Astrocyte of the cerebellum (primary cell): ENCODE results near the gene OR5AC2.
A peak's percentile ranks its signal among the peaks of the same experiment; 100 is the strongest.

Source experiments
- DNase-seq: peaks from one replicate; pipeline ENCODE4 v3.0.0-alpha.2; 2011; ENCODE audit warnings: low read depth
- H3K4me3 ChIP-seq: 2 replicates; pipeline ENCODE4 v1.5.1; 2011; ENCODE audit warnings: mild to moderate bottlenecking, low read depth, low read length, moderate library complexity
- CTCF ChIP-seq: IDR thresholded peaks from 2 replicates; pipeline ENCODE4 v1.5.1; 2012; ENCODE audit warnings: low read length, low read depth, moderate library complexity, mild to moderate bottlenecking; ENCODE audit errors: missing control alignments
- in situ Hi-C: cut with HindIII; loops from 2 replicates; pipeline ENCODE4 v1.10.0; 2017; ENCODE audit warnings: low sequenced_read_pairs

The OR5AC2 gene

GRCh38 chr3:98086873-98087272 lies at the start of gene OR5AC2:
TSS of gene OR5AC2 (plus strand) at chr3:98087173. CDS start at chr3:98087173, 0 bp downstream.
- DNase-seq, result no peak
- TF ChIP-seq CTCF, result no peak
- no peak within 1 kb of the TSS for H3K4me3 ChIP-seq
- in situ Hi-C loops, result no loop called here

GRCh38 chr3:98038286-98038685 lies 48.7 kb upstream of the OR5AC2 start:
- in situ Hi-C loops, result no loop called here
- no peak for TF ChIP-seq CTCF
- DNase-seq, result no peak
- H3K4me3 ChIP-seq, result no peak overlapping the region

GRCh38 chr3:98038876-98039275 lies 48.1 kb upstream of the OR5AC2 start:
- in situ Hi-C loops, result no loop called here
- H3K4me3 ChIP-seq, result no peak overlapping the region
- TF ChIP-seq CTCF, result no peak
- DNase-seq, result no peak

GRCh38 chr3:98039322-98040024 lies 47.5 kb upstream of the OR5AC2 start:
- peak; percentile 92 for TF ChIP-seq CTCF
- H3K4me3 ChIP-seq, result peak overlapping the region; percentile 41
- in situ Hi-C loops, result no loop called here
- DNase-seq, result peak; percentile 79

GRCh38 chr3:98041350-98041749 lies 45.6 kb upstream of the OR5AC2 start:
- no peak for TF ChIP-seq CTCF
- H3K4me3 ChIP-seq, result no peak overlapping the region
- DNase-seq, result no peak
- in situ Hi-C loops, result no loop called here

- in situ Hi-C loops, result no loop called here
- DNase-seq, result no peak
- H3K4me3 ChIP-seq, result no peak overlapping the region
- no peak for TF ChIP-seq CTCF
Measured at GRCh38 chr3:98048586-98048985, 38.4 kb upstream of the OR5AC2 start.

- no peak for DNase-seq
- no peak overlapping the region for H3K4me3 ChIP-seq
- TF ChIP-seq CTCF, result no peak
- in situ Hi-C loops, result no loop called here
Measured at GRCh38 chr3:98049271-98049670, 37.7 kb upstream of the OR5AC2 start.
